ENCODE measurements around the gene LDLRAD4.

The LDLRAD4 gene

GRCh38 chr18:13246591-13246990 lies 28.0 kb downstream of the LDLRAD4 start:
- TF ChIP-seq CTCF (IDR thresholded peaks at IDR 0.05; ENCODE audit: low read depth, low read length), result no peak
- no peak overlapping the region for H3K4me3 ChIP-seq (ENCODE audit: low read depth, low read length)

GRCh38 chr18:13247506-13247905 lies 28.9 kb downstream of the LDLRAD4 start:
- no peak for TF ChIP-seq CTCF (IDR thresholded peaks at IDR 0.05; ENCODE audit: low read depth, low read length)
- no peak overlapping the region for H3K4me3 ChIP-seq (ENCODE audit: low read depth, low read length)

GRCh38 chr18:13252686-13253410 lies 34.3 kb downstream of the LDLRAD4 start:
- no peak for TF ChIP-seq CTCF (IDR thresholded peaks at IDR 0.05; ENCODE audit: low read depth, low read length)
- no peak overlapping the region for H3K4me3 ChIP-seq (ENCODE audit: low read depth, low read length)

- H3K4me3 ChIP-seq (ENCODE audit: low read depth, low read length), result no peak overlapping the region
- TF ChIP-seq CTCF (IDR thresholded peaks at IDR 0.05; ENCODE audit: low read depth, low read length), result no peak
These were observed 35.5 kb downstream of the LDLRAD4 start for GRCh38 chr18:13253786-13254688.

- no peak for TF ChIP-seq CTCF (IDR thresholded peaks at IDR 0.05; ENCODE audit: low read depth, low read length)
- no peak overlapping the region for H3K4me3 ChIP-seq (ENCODE audit: low read depth, low read length)
These were observed 36.7 kb downstream of the LDLRAD4 start for GRCh38 chr18:13254971-13255927.

- no peak overlapping the region for H3K4me3 ChIP-seq (ENCODE audit: low read depth, low read length)
- no peak for TF ChIP-seq CTCF (IDR thresholded peaks at IDR 0.05; ENCODE audit: low read depth, low read length)
These were observed 38.1 kb downstream of the LDLRAD4 start for GRCh38 chr18:13256444-13257305.
